EL (cell line): ENCODE results near the gene TAF11L4.
"Not testable (repeated sequence)": the region's sequence is repeated elsewhere in the genome, so short reads cannot be mapped to it uniquely, and the experiment has no call there.

Experiments used
- DNase-seq: peaks from one replicate; pipeline ENCODE4 v3.0.0-alpha.2; 2016

Gene TAF11L4

GRCh38 chr5:17521501-17521900 is at the start of gene TAF11L4:
TAF11L4 (plus strand) TSS chr5:17521801.
- DNase-seq: not testable (repeated sequence)

GRCh38 chr5:17475064-17475463 is 46.5 kb upstream of the TAF11L4 start:
- not testable (repeated sequence) for DNase-seq

GRCh38 chr5:17477043-17477442 is 44.6 kb upstream of the TAF11L4 start:
- no peak for DNase-seq

GRCh38 chr5:17477573-17478265 is 43.9 kb upstream of the TAF11L4 start:
- DNase-seq: no peak

GRCh38 chr5:17481378-17481777 is 40.2 kb upstream of the TAF11L4 start:
- no peak for DNase-seq

GRCh38 chr5:17482790-17483189 is 38.8 kb upstream of the TAF11L4 start:
- DNase-seq: no peak

- DNase-seq: not testable (repeated sequence)
These were observed 35.0 kb upstream of the TAF11L4 start for GRCh38 chr5:17486464-17487173.

GRCh38 chr5:17487174-17487512 is 34.5 kb upstream of the TAF11L4 start:
- no peak for DNase-seq

- not testable (repeated sequence) for DNase-seq
These were observed 30.3 kb upstream of the TAF11L4 start for GRCh38 chr5:17491257-17491656.

GRCh38 chr5:17492770-17493169 is 28.8 kb upstream of the TAF11L4 start:
- no peak for DNase-seq

GRCh38 chr5:17497446-17497845 is 24.2 kb upstream of the TAF11L4 start:
- no peak for DNase-seq

- DNase-seq: not testable (repeated sequence)
These were observed 23.7 kb upstream of the TAF11L4 start, which contains the start of gene TAF11L2 for GRCh38 chr5:17497931-17498330. TAF11L2 (plus strand) TSS chr5:17498231.

GRCh38 chr5:17511775-17512325 is 9.8 kb upstream of the TAF11L4 start:
- DNase-seq: no peak

- not testable (repeated sequence) for DNase-seq
These were observed 4.1 kb upstream of the TAF11L4 start for GRCh38 chr5:17517526-17517925.

- not testable (repeated sequence) for DNase-seq
These were observed 3.5 kb upstream of the TAF11L4 start, which contains the start of gene TAF11L3 for GRCh38 chr5:17518067-17518466. TAF11L3 (plus strand) TSS chr5:17518367.

GRCh38 chr5:17519508-17519907 is 2.1 kb upstream of the TAF11L4 start:
- DNase-seq: not testable (repeated sequence)

GRCh38 chr5:17524935-17525334 is 3.3 kb downstream of the TAF11L4 start, which contains the start of gene TAF11L5:
TAF11L5 (plus strand) TSS chr5:17525235.
- not testable (repeated sequence) for DNase-seq

- not testable (repeated sequence) for DNase-seq
These were observed 4.9 kb downstream of the TAF11L4 start for GRCh38 chr5:17526504-17526903.

GRCh38 chr5:17528369-17528768 is 6.8 kb downstream of the TAF11L4 start, which contains the start of gene TAF11L6:
TAF11L6 (plus strand) TSS chr5:17528669.
- not testable (repeated sequence) for DNase-seq
